Measurements from ENCODE around the gene CCDC136.

GRCh38 chr7:128868624-128869137 is 76.9 kb downstream of the CCDC136 start:
- TF ChIP-seq CTCF (conservative IDR thresholded peaks at IDR 0.05; ENCODE audit: low read length) = no peak
- no peak for TF ChIP-seq EZH2phosphoT487 (IDR thresholded peaks at IDR 0.05; ENCODE audit: borderline replicate concordance, low read depth, low read length)

Data from OCI-LY7 (cell line).